Gastrocnemius medialis (tissue), 4 donors: Measurements from ENCODE around the gene HYAL3. TPM values are rescaled to one million over a fixed set of nuclear protein-coding genes. Genes with fewer than 3 reads are reported as not detected.

Source experiments
- ATAC-seq, 2 donors: fragments of 150-250 bp; one replicate each; pipeline ENCODE4 v1.9.1; 2016
- DNase-seq, 2 donors: peaks; one replicate each; pipeline ENCODE4 v3.0.0-alpha.2; 2019
- H3K27ac ChIP-seq, 4 donors: fragments of 200-600 bp; sonication (generic); 1 replicate in 1 of 4; 2 replicates in 3 of 4; pipeline ENCODE4 v1.5.1; 2016 to 2018; ENCODE audit warnings: mild to moderate bottlenecking in 2 of 4, moderate library complexity in 1 of 4
- H3K27me3 ChIP-seq, 3 donors: fragments of 200-600 bp; sonication (generic) in 2 of 3; 1 replicate in 1 of 3; 2 replicates in 2 of 3; pipeline versions ENCODE4 v1.5.1 to v1.6.0; 2016 to 2019; ENCODE audit warnings: mild to moderate bottlenecking in 1 of 3, moderate library complexity in 1 of 3
- H3K36me3 ChIP-seq, 2 donors: fragments of 200-600 bp; sonication (generic) in 1 of 2; one replicate each; pipeline ENCODE4 v1.5.1; 2017 to 2018
- H3K4me1 ChIP-seq, 2 donors: fragments of 200-600 bp; sonication (generic) in 1 of 2; one replicate each; pipeline ENCODE4 v1.5.1; 2016 to 2017; ENCODE audit warnings: mild to moderate bottlenecking in 2 of 2
- H3K4me3 ChIP-seq, 4 donors: fragments of 200-600 bp; sonication (generic) in 3 of 4; 1 replicate in 1 of 4; 2 replicates in 3 of 4; pipeline ENCODE4 v1.5.1; 2016 to 2019; ENCODE audit warnings: mild to moderate bottlenecking in 2 of 4
- H3K9me3 ChIP-seq, 3 donors: fragments of 200-600 bp; sonication (generic) in 2 of 3; 1 replicate in 1 of 3; 2 replicates in 2 of 3; pipeline ENCODE4 v1.5.1; 2016 to 2019
- POLR2A ChIP-seq, 2 donors: fragments of 450-650 bp; IDR thresholded peaks; one replicate each; pipeline ENCODE4 v1.6.1; 2017; ENCODE audit warnings: antibody characterized with exemption in 2 of 2, mild to moderate bottlenecking in 2 of 2, moderate library complexity in 2 of 2
- in situ Hi-C, 4 donors: fragments of 200-750 bp; cut with MboI; loops; one replicate each; pipeline versions ENCODE4 v1.15.0 to v1.8.0; 2017; ENCODE audit warnings: low sequenced_read_pairs in 4 of 4
- intact Hi-C: fragments of 100-400 bp; cut with DNase I; formaldehyde crosslinking; loops from one replicate; pipeline ENCODE4 v1.15.1; 2023; ENCODE audit warnings: low total_unique reads
- total RNA-seq, 4 donors: library from RNA; depleted of rRNA; stranded (reverse); fragments of >200 nt; gene quantifications; one replicate each; pipeline versions ENCODE4 v1.1.0 to v1.2.3, GENCODE V29; 2016
- TF ChIP-seq, protein P1 (sequence below), 5 experiments: fragments of 450-650 bp in 3 of 5; fragments of 200-600 bp in 2 of 5; sonication (generic) in 2 of 5; IDR thresholded peaks in 4 of 5; conservative IDR thresholded peaks in 1 of 5; 1 replicate in 4 of 5; 2 replicates in 1 of 5; pipeline ENCODE4 v1.5.1; 2016 to 2019; ENCODE audit warnings: antibody characterized with exemption in 5 of 5, mild to moderate bottlenecking in 3 of 5, moderate library complexity in 3 of 5

Gene HYAL3
- total RNA-seq, 4 donors from 2014 or later: 1.1 to 2.3 (median 1.2) TPM; not detected in 1

DNA sequence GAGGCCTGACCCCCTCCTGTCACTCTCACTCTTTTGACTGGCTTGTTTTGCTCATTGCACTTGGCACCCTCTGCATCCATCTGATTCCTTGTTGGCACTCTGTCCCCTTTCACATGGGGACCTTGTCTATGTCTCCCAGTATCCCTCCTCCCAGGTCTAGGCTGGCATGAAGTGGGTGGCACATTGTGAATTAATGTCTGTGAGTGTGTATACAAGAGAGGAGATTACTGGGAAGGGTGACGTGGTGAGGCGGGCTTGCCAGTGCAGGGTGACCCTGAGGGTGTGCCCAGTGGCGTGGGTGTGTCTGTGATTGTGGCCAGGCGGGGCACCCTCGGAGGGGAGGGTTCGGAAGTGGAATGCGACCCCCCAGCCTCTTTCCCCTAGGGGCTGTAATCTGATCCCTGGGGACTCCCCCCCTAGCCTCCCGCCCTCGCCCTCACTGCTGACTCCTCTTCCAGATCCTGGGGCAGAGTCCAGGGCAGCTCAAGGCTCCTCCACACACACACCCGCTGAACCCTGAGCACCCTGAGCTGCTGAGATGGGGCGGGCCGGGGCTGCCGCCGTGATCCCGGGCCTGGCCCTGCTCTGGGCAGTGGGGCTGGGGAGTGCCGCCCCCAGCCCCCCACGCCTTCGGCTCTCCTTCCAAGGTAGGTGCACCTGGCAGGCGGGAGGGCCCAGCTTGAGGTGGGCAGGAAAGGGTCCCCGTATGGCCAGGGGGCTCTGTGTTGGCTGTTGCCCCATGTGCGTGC, 30.3 kb downstream of the HYAL3 start, which contains the start of gene SEMA3B:
SEMA3B (plus strand) TSS at position 445 of the 749 bp plus-strand sequence; CDS start at position 539, 94 bp downstream.
- in situ Hi-C loops (no loop called here), intact Hi-C loops (no loop called here)
- no peaks in the 10 kb centered on the region for H3K27me3 ChIP-seq
- DNase-seq: no peak
- H3K9me3 ChIP-seq: no peaks in the 10 kb centered on the region
- H3K27ac ChIP-seq: peak within 1 kb of the TSS; percentile 71 to 90 (median 82)
- peak in 1 of 2 donors; percentile 30 for ATAC-seq
- no peaks in the 10 kb centered on the region for H3K36me3 ChIP-seq
- TF ChIP-seq, protein P1, sequence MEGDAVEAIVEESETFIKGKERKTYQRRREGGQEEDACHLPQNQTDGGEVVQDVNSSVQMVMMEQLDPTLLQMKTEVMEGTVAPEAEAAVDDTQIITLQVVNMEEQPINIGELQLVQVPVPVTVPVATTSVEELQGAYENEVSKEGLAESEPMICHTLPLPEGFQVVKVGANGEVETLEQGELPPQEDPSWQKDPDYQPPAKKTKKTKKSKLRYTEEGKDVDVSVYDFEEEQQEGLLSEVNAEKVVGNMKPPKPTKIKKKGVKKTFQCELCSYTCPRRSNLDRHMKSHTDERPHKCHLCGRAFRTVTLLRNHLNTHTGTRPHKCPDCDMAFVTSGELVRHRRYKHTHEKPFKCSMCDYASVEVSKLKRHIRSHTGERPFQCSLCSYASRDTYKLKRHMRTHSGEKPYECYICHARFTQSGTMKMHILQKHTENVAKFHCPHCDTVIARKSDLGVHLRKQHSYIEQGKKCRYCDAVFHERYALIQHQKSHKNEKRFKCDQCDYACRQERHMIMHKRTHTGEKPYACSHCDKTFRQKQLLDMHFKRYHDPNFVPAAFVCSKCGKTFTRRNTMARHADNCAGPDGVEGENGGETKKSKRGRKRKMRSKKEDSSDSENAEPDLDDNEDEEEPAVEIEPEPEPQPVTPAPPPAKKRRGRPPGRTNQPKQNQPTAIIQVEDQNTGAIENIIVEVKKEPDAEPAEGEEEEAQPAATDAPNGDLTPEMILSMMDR (IDR thresholded peaks at IDR 0.05 in 4 of 5, conservative IDR thresholded peaks at IDR 0.05 in 1 of 5): no peak
- no peak for TF ChIP-seq POLR2A (IDR thresholded peaks at IDR 0.05)
- H3K4me1 ChIP-seq: peaks cover 33 to 73% of the 10 kb centered on the region in 2 donors
- H3K4me3 ChIP-seq: peak within 1 kb of the TSS in 2 of 4 donors; percentile 4 to 58

DNA sequence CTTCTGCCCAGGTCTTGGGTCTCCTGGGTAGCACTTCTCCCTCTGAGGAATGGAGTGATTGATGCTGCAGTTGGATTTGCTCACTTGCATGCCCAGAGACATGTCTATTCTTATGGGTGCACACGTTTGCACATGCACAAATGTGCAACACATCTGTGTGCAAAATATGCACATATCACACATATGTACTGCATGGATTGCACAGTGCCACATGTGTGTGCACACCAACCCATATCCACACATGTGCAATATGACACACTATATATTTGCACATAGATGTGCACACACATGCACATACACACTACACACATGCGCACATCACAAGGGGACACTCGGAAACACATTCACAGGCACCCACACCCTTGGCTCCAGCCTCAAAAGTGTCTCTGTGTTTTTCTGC, 30.9 kb downstream of the HYAL3 start:
- in situ Hi-C loops: no loop called here
- Histone ChIP-seq H3K4me3 (peak overlapping the region in 1 of 4 donors; percentile 58), H3K27ac (peak overlapping the region; percentile 71 to 90 (median 76)), H3K36me3 (no peaks in the 10 kb centered on the region), H3K9me3 (no peaks in the 10 kb centered on the region), H3K27me3 (no peaks in the 10 kb centered on the region), H3K4me1 (peaks cover 32 to 67% of the 10 kb centered on the region in 2 donors)
- intact Hi-C loops: no loop called here
- ATAC-seq: no peak
- TF ChIP-seq, protein P1 (IDR thresholded peaks at IDR 0.05 in 4 of 5, conservative IDR thresholded peaks at IDR 0.05 in 1 of 5): no peak
- no peak for TF ChIP-seq POLR2A (IDR thresholded peaks at IDR 0.05)
- DNase-seq: no peak

DNA sequence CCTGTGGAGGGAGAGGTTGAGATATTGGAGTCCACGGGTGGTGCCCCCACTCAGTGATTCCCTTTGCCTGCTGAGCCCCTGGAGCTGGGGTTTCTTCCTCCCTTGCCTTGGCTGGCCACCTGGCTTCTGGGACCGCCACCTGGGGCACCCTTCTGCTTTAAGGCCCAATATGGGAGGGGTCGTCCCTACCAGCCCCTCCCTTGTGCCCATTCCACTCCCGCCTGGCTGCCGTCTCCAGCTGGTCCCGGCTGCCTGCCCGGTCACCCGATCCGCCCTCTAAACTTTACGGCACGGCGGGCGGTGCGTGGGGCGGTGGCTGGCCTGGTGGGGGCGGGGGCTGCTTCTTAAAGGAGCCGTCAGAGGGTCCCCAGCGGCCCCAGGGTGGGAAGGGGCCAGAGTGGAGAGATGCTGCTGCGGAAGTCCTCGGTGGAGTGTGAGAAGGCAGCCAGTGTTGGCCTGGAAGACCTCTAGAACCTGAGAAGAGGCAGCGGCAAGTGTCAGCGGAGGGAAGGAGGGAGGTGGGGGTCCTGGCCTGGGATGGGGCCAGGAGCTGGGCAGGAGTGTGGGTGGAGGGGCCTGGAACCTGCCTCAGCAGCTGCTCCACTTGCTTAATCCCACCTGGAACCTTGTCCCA, 31.8 kb downstream of the HYAL3 start:
- H3K27ac ChIP-seq: peak overlapping the region; percentile 71 to 90 (median 82)
- H3K36me3 ChIP-seq: no peaks in the 10 kb centered on the region
- TF ChIP-seq POLR2A (IDR thresholded peaks at IDR 0.05): no peak
- TF ChIP-seq, protein P1 (IDR thresholded peaks at IDR 0.05 in 4 of 5, conservative IDR thresholded peaks at IDR 0.05 in 1 of 5): peak in 1 of 5 experiments; percentile 22
- no peaks in the 10 kb centered on the region for H3K9me3 ChIP-seq
- peaks cover 29 to 64% of the 10 kb centered on the region in 2 donors for H3K4me1 ChIP-seq
- H3K27me3 ChIP-seq: no peaks in the 10 kb centered on the region
- intact Hi-C loops (no loop called here), in situ Hi-C loops (no loop called here)
- DNase-seq: peak; percentile 49 to 69
- peak overlapping the region; percentile 31 to 58 (median 52) for H3K4me3 ChIP-seq
- ATAC-seq: peak; percentile 43 to 69

DNA sequence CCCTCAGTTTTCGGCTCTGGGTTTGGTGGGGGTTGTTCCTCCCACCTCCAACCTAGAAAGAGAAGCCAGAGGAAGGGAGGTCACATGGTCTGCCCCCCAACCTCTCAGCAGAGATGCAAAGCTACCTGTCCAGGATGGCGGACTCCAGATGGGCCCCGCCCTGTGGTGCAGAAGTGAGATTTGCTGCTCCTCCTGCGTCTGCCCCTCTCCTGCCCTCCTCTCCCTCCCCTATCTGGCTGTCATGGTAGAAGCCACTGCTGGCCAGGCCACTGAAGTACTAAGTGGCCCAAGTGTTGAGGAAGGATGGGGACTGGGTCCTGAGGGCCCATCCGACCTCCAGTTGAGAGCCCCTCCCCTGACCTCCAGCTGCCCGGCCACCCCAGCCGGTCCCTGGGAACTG, 32.4 kb downstream of the HYAL3 start:
- peaks cover 29 to 64% of the 10 kb centered on the region in 2 donors for H3K4me1 ChIP-seq
- H3K27ac ChIP-seq: peak overlapping the region; percentile 71 to 90 (median 82)
- ATAC-seq: peak in 1 of 2 donors; percentile 13
- TF ChIP-seq, protein P1 (IDR thresholded peaks at IDR 0.05 in 4 of 5, conservative IDR thresholded peaks at IDR 0.05 in 1 of 5): no peak
- TF ChIP-seq POLR2A (IDR thresholded peaks at IDR 0.05): no peak
- no peaks in the 10 kb centered on the region for H3K27me3 ChIP-seq
- H3K36me3 ChIP-seq: no peaks in the 10 kb centered on the region
- intact Hi-C loops (no loop called here), in situ Hi-C loops (no loop called here)
- H3K9me3 ChIP-seq: no peaks in the 10 kb centered on the region
- no peak for DNase-seq
- H3K4me3 ChIP-seq: peak overlapping the region; percentile 31 to 58 (median 52)
